Spleen (tissue), 11 donors: ENCODE data around the gene NOTCH2. TPM values are rescaled to one million over a fixed set of nuclear protein-coding genes. Genes with fewer than 3 reads are reported as not detected.

ENCODE experiments used
- DNase-seq: peaks from one replicate; pipeline ENCODE4 v3.0.0-alpha.2; 2020
- H3K27ac ChIP-seq, 8 donors: fragments of 200-600 bp; sonication (generic) in 7 of 8; 1 replicate in 4 of 8; 2 replicates in 4 of 8; pipeline versions ENCODE4 v1.5.0 to v1.8.0; 2016 to 2021; ENCODE audit warnings: inconsistent platforms in 4 of 8, mild to moderate bottlenecking in 4 of 8, moderate library complexity in 1 of 8
- H3K27me3 ChIP-seq, 7 donors: fragments of 200-600 bp; sonication (generic) in 6 of 7; replicated peaks in 1 of 7; 1 replicate in 4 of 7; 2 replicates in 3 of 7; pipeline versions ENCODE4 v1.5.0 to v1.8.0; 2016 to 2021; ENCODE audit warnings: inconsistent platforms in 3 of 7, mild to moderate bottlenecking in 1 of 7
- H3K36me3 ChIP-seq, 6 donors: fragments of 200-600 bp; sonication (generic) in 5 of 6; 1 replicate in 4 of 6; 2 replicates in 2 of 6; pipeline versions ENCODE4 v1.5.0 to v1.8.0; 2016 to 2021; ENCODE audit warnings: inconsistent platforms in 2 of 6
- H3K4me1 ChIP-seq, 6 donors: fragments of 200-600 bp; sonication (generic) in 5 of 6; 1 replicate in 3 of 6; 2 replicates in 3 of 6; pipeline versions ENCODE4 v1.5.0 to v1.8.0; 2016 to 2021; ENCODE audit warnings: inconsistent platforms in 3 of 6
- H3K4me3 ChIP-seq, 8 donors: fragments of 200-600 bp; sonication (generic) in 7 of 8; 1 replicate in 4 of 8; 2 replicates in 4 of 8; pipeline versions ENCODE4 v1.5.0 to v1.8.0; 2016 to 2021; ENCODE audit warnings: inconsistent platforms in 4 of 8, mild to moderate bottlenecking in 4 of 8, moderate library complexity in 2 of 8
- H3K9me3 ChIP-seq, 8 donors: fragments of 200-600 bp; sonication (generic) in 7 of 8; 1 replicate in 4 of 8; 2 replicates in 4 of 8; pipeline versions ENCODE4 v1.5.0 to v1.8.0; 2016 to 2021; ENCODE audit warnings: inconsistent platforms in 4 of 8
- CTCF ChIP-seq, 11 experiments: fragments of 200-600 bp in 7 of 11; fragments of 450-650 bp in 4 of 11; sonication (generic) in 4 of 11; IDR thresholded peaks in 8 of 11; conservative IDR thresholded peaks in 3 of 11; 1 replicate in 7 of 11; 2 replicates in 4 of 11; pipeline versions ENCODE4 v1.4.0 to v1.8.0; 2016 to 2021; ENCODE audit warnings: antibody characterized with exemption in 11 of 11, inconsistent platforms in 4 of 11, mild to moderate bottlenecking in 1 of 11
- POLR2A ChIP-seq, 3 donors: fragments of 450-650 bp; IDR thresholded peaks; one replicate each; pipeline ENCODE4 v1.5.1; 2017; ENCODE audit warnings: antibody characterized with exemption in 3 of 3, mild to moderate bottlenecking in 1 of 3
- POLR2AphosphoS5 ChIP-seq, 3 donors: sonication (generic); formaldehyde crosslinking; IDR thresholded peaks; one replicate each; pipeline ENCODE4 v1.5.1; 2017; ENCODE audit warnings: antibody characterized with exemption in 3 of 3
- WGBS, 5 donors: extraction: QIAGEN DNeasy Blood & Tissue Kit in 3 of 5; methylation state at CpG; one replicate each; pipeline versions ENCODE4 v1.1.5 to v1.1.7; 2013 to 2018; 5-methylcytosine and 5-hydroxymethylcytosine counted together
- intact Hi-C: fragments of 100-400 bp; cut with DNase I; formaldehyde crosslinking; loops from one replicate; pipeline ENCODE4 v1.15.0; 2023; ENCODE audit warnings: low total_unique reads
- polyA plus RNA-seq, 3 donors: library from polyadenylated mRNA; stranded (reverse); fragments of 200-250 nt; gene quantifications; one replicate each; pipeline ENCODE4 v1.2.1, GENCODE V29; 2013
- total RNA-seq, 7 donors: library from RNA; depleted of rRNA in 3 of 7; stranded (reverse); fragments of >200 nt in 3 of 7; fragmentation: NEBNext Ultra II Directional in 4 of 7; extraction: Animal tissue kit (Norgen Biotek cat#: 25700) in 4 of 7; gene quantifications; one replicate each; pipeline versions ENCODE4 v1.1.0 to v1.2.1, GENCODE V29; 2016 to 2021
- donor health status: healthy with polysubstance abuse.
- donor health status: DM: no; HTN: no; CAD: no; lungs with moderate emphysema.
- donor health status: DM: no; HTN: no; CAD: no.
- donor health status: Bipolar disorder and iron deficiency.
- donor health status: healthy.
- donor health status: DM: no; HTN: no; CAD: no.
- donor health status: DM: yes; HTN: yes; CAD: no.

NOTCH2 gene
- total and polyA plus RNA-seq, 10 donors, result 11.3 to 230 (median 138) TPM

- peaks cover 0 to 29% (median 13%) of the 10 kb centered on the region in 6 donors for H3K4me1 ChIP-seq
- H3K27ac ChIP-seq, result no peak overlapping the region
- peaks cover 0 to 100% (median 62%) of the 10 kb centered on the region in 6 donors for H3K36me3 ChIP-seq
Measured at GRCh38 chr1:119966020-119966419, 103.4 kb downstream of the NOTCH2 start.

DNA sequence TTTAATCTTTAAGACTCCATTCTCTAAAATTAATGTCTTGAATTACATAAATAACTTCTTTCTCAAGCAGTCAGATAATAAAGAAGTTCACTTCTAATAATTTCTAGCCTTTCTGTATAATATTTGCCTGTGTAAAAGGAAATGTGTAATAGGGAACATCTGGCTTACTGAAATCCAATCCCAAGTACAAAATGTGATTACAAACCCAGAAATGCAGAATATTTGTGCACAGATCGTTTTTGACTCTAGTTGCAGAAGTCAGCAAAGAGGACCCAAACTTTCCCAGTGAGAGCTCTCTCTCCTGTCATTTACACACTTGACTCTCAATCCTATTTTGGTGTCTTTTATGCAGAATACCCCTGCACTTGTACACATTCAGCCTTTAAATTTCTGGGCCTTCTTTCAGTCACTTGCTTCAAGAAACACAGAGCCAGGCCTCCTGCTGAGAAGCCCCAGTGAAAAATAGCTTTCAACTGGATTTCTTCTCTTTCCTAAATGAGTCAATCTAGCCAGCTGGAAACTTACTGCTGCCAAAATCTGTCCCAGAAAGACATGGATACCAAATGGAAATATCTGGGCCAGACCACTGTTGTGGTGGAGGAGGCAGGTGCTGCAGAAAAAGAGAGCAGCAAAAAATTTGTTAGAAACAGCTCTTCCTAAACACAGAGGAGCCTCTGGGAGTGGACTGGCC lies 104.6 kb downstream of the NOTCH2 start:
- DNase-seq, result no peak

More at GRCh38 chr1:119966020-119966419, 103.4 kb downstream of the NOTCH2 start:
- WGBS, 5 donors, result 68 to 84% (median 82%) methylated on average over 4 of the region's 4 CpGs
- no peak overlapping the region for H3K4me3 ChIP-seq
- H3K9me3 ChIP-seq, result no peaks in the 10 kb centered on the region
- TF ChIP-seq POLR2A (IDR thresholded peaks at IDR 0.05), result no peak
- intact Hi-C loops, result no loop called here
- DNase-seq, result no peak
- no peaks in the 10 kb centered on the region for H3K27me3 ChIP-seq

GRCh38 chr1:119962296-119962968 lies 107.0 kb downstream of the NOTCH2 start:
- Histone ChIP-seq H3K4me1 (peaks cover 0 to 19% (median 10%) of the 10 kb centered on the region in 6 donors), H3K9me3 (no peaks in the 10 kb centered on the region), H3K36me3 (peaks cover 0 to 99% (median 57%) of the 10 kb centered on the region in 6 donors), H3K4me3 (no peak overlapping the region), H3K27me3 (no peaks in the 10 kb centered on the region), H3K27ac (no peak overlapping the region)
- TF ChIP-seq CTCF (IDR thresholded peaks at IDR 0.05 in 8 of 11, conservative IDR thresholded peaks at IDR 0.05 in 3 of 11), result no peak
- TF ChIP-seq POLR2A (IDR thresholded peaks at IDR 0.05), result no peak
- TF ChIP-seq POLR2AphosphoS5 (IDR thresholded peaks at IDR 0.05), result no peak
- DNase-seq, result no peak
- intact Hi-C loops, result no loop called here
- WGBS, 5 donors, result 69 to 98% (median 84%) methylated on average over 5 of the region's 5 CpGs

More for the DNA sequence above, 104.6 kb downstream of the NOTCH2 start:
- no peak overlapping the region for H3K4me3 ChIP-seq
- TF ChIP-seq POLR2A (IDR thresholded peaks at IDR 0.05), result no peak
- TF ChIP-seq CTCF (IDR thresholded peaks at IDR 0.05 in 8 of 11, conservative IDR thresholded peaks at IDR 0.05 in 3 of 11), result no peak
- no peak for TF ChIP-seq POLR2AphosphoS5 (IDR thresholded peaks at IDR 0.05)
- H3K27ac ChIP-seq, result no peak overlapping the region
- H3K36me3 ChIP-seq, result peaks cover 0 to 99% (median 62%) of the 10 kb centered on the region in 6 donors
- intact Hi-C loops, result no loop called here
- H3K9me3 ChIP-seq, result no peaks in the 10 kb centered on the region
- WGBS, 5 donors, result 66 to 82% (median 77%) methylated on average over 1 of the region's 1 CpG
- no peaks in the 10 kb centered on the region for H3K27me3 ChIP-seq
- peaks cover 0 to 29% (median 13%) of the 10 kb centered on the region in 6 donors for H3K4me1 ChIP-seq

GRCh38 chr1:119960501-119960900 lies 109.0 kb downstream of the NOTCH2 start:
- WGBS, 5 donors, result 92 to 96% (median 95%) methylated on average over 4 of the region's 4 CpGs
- no peak overlapping the region for H3K27ac ChIP-seq

More at GRCh38 chr1:119960501-119960900, 109.0 kb downstream of the NOTCH2 start:
- Histone ChIP-seq H3K27me3 (no peaks in the 10 kb centered on the region), H3K4me1 (peaks cover 0 to 18% (median 3%) of the 10 kb centered on the region in 6 donors), H3K9me3 (no peaks in the 10 kb centered on the region), H3K4me3 (no peak overlapping the region), H3K36me3 (peaks cover 0 to 99% (median 45%) of the 10 kb centered on the region in 6 donors)
- TF ChIP-seq POLR2A (IDR thresholded peaks at IDR 0.05), result no peak
- no peak for TF ChIP-seq POLR2AphosphoS5 (IDR thresholded peaks at IDR 0.05)
- TF ChIP-seq CTCF (IDR thresholded peaks at IDR 0.05 in 8 of 11, conservative IDR thresholded peaks at IDR 0.05 in 3 of 11), result no peak
- intact Hi-C loops, result no loop called here
- DNase-seq, result no peak
